GM18526 (cell line): ENCODE results near the gene SNTN.

Experiments
- POLR2A ChIP-seq: IDR thresholded peaks from 3 replicates; pipeline ENCODE4 v1.6.1; 2011; ENCODE audit not compliant: insufficient read length; ENCODE audit errors: extremely low read depth

The SNTN gene

DNA sequence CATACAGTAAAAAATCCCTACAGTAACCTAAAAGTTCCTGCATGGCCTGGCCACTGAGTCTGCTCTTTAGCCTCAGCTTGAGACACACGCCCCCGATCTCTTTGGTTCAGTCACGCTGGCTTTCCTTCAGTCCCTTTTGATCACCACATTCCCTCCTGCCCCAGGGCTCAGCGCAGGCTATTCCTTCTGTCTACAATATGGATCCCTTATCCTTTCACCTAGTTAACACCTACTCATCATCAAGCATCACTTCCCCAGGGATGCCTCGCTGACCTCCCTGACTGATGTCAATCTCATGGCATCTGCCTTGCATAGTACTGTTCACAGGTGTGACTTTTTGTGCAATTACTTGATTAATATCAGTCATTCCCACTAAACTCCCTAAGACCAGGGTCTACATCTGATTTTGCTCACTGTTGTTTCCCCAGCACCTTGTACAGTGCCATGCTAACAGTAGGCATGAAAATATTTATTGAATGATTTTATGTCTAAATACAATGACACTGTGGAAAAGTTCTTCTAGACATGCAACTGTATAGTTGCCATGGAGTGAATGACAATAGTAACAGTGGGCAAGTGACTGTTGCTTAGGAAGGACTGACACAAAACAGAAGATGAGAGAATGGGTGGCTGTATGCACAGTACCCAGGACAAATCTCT, at the start of gene SNTN:
TSS of gene SNTN (plus strand) at position 610 of the 660 bp plus-strand sequence. CDS start at position 623, 13 bp downstream.
- no peak for TF ChIP-seq POLR2A

- TF ChIP-seq POLR2A: no peak
Measured at GRCh38 chr3:63607716-63608115, 44.8 kb upstream of the SNTN start.

- TF ChIP-seq POLR2A: no peak
Measured at GRCh38 chr3:63609408-63609807, 43.1 kb upstream of the SNTN start.

DNA sequence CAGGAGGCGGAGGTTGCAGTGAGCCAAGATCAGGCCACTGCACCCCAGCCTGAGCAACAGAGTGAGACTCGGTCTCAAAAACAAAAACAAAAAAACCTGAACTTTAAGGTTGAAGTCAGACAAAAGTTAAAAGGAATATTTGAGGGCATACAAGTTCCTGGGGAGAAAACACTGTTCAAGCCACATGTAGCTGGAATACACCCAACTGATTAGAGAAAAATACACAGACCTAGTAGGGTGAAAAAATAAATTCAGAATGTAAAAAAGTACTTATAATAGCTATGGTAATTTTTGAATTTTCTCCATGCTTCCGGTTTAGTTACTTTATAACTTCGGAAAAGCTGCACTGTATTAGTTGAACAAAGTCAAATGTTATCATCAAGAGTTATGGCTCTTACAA, 42.6 kb upstream of the SNTN start:
- TF ChIP-seq POLR2A: no peak

- TF ChIP-seq POLR2A: no peak
Measured at GRCh38 chr3:63611382-63611781, 41.1 kb upstream of the SNTN start.

- TF ChIP-seq POLR2A: no peak
Measured at GRCh38 chr3:63613561-63613960, 38.9 kb upstream of the SNTN start.

DNA sequence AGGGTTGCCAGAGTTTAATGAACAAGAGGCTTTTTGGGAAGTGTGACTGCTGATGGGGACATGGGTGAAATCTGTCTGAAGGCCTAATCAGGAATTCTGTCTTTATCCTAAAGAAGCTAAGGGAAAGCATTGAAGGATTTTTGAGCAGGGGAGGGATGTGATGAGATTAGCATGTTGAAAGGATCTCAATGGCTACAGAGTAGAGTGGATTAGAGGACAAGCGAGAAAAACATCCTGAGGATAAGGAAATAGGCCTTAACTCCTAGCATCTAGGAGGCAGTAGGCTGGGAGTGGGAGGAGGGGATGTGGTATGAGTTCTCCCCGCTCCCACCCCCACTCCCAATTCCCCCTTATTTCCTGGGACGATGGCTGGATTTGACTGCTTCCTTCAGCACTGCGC, 35.1 kb upstream of the SNTN start:
- TF ChIP-seq POLR2A: no peak

- TF ChIP-seq POLR2A: no peak
Measured at GRCh38 chr3:63624941-63625560, 27.4 kb upstream of the SNTN start.

- TF ChIP-seq POLR2A: no peak
Measured at GRCh38 chr3:63631670-63632069, 20.8 kb upstream of the SNTN start.

GRCh38 chr3:63635186-63635585, 17.3 kb upstream of the SNTN start:
- no peak for TF ChIP-seq POLR2A

DNA sequence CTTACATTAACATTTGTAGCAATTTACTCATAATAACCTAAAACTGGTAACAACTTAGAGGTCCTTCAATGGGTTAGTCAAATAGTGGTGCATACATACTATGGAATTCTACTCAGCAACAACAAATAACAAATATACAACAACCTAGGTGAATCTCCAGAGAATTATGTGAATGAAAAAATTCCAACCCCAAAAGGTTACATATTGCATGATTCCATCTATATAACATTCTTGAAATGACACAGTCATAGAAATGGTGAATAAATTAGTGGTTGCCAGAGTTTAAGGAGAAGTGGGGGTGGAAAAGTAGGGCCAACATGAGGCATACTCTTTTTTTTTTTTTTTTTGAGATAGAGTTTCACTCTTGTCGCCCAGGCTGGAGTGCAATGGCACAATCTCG, 12.7 kb upstream of the SNTN start:
- TF ChIP-seq POLR2A: no peak

DNA sequence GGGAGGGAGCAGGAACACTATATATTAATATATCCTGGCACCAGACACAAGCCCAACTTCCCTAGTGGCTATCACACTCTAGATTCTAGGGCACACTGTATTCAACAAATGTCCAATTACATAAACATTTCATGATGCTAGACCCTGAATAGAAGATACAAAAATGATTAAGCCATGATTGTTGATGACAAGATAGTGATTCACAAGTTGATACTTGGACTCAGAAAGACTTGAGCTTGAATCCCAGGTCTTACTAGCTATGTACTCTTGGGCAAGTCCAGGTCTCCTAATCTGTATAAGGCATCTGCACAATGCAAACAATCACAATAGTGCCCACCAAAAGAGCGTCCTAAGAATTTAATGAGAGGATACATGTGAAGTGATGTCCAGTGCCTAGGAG, 10.0 kb upstream of the SNTN start:
- TF ChIP-seq POLR2A: no peak

- no peak for TF ChIP-seq POLR2A
Measured at GRCh38 chr3:63644212-63644797, 8.2 kb upstream of the SNTN start.

- TF ChIP-seq POLR2A: no peak
Measured at GRCh38 chr3:63654211-63654610, 1.7 kb downstream of the SNTN start.

- TF ChIP-seq POLR2A: no peak
Measured at GRCh38 chr3:63654931-63655330, 2.5 kb downstream of the SNTN start.

GRCh38 chr3:63655519-63655918, 3.0 kb downstream of the SNTN start:
- TF ChIP-seq POLR2A: no peak

- TF ChIP-seq POLR2A: no peak
Measured at GRCh38 chr3:63656786-63657185, 4.3 kb downstream of the SNTN start.
